Neural cell (in vitro differentiated cells): ENCODE data around the gene WASF3.

Source experiments
- EP300 ChIP-seq: fragments of 450-650 bp; conservative IDR thresholded peaks from 2 replicates; pipeline ENCODE4 v1.6.1; 2014; ENCODE audit warnings: antibody characterized with exemption, mild to moderate bottlenecking, moderate library complexity; ENCODE audit not compliant: poor library complexity, severe bottlenecking
- EZH2 ChIP-seq: fragments of 200-600, 300-800 bp; shearing (Covaris generic), sonication (generic); IDR thresholded peaks from 2 replicates; pipeline ENCODE4 v1.6.1; 2014; ENCODE audit warnings: antibody characterized with exemption, low read length, borderline replicate concordance, mild to moderate bottlenecking; ENCODE audit not compliant: insufficient read depth, poor library complexity, severe bottlenecking
- POLR2AphosphoS5 ChIP-seq: IDR thresholded peaks from 2 replicates; pipeline ENCODE4 v1.6.1; 2012
- RAD21 ChIP-seq: fragments of 450-650 bp; conservative IDR thresholded peaks from 2 replicates; pipeline ENCODE4 v1.6.1; 2014; ENCODE audit warnings: antibody characterized with exemption, mild to moderate bottlenecking, moderate library complexity
- TAF1 ChIP-seq: IDR thresholded peaks from 2 replicates; pipeline ENCODE4 v1.6.1; 2012; ENCODE audit warnings: low read depth
- TF ChIP-seq, protein P1 (sequence below): fragments of 450-650 bp; IDR thresholded peaks from 2 replicates; pipeline ENCODE4 v1.5.1; 2014; ENCODE audit warnings: antibody characterized with exemption, mild to moderate bottlenecking, moderate library complexity; ENCODE audit not compliant: poor library complexity, severe bottlenecking
- TF ChIP-seq, protein P2 (sequence below): IDR thresholded peaks from 2 replicates; pipeline ENCODE4 v1.6.1; 2012; ENCODE audit warnings: borderline replicate concordance

DNA sequence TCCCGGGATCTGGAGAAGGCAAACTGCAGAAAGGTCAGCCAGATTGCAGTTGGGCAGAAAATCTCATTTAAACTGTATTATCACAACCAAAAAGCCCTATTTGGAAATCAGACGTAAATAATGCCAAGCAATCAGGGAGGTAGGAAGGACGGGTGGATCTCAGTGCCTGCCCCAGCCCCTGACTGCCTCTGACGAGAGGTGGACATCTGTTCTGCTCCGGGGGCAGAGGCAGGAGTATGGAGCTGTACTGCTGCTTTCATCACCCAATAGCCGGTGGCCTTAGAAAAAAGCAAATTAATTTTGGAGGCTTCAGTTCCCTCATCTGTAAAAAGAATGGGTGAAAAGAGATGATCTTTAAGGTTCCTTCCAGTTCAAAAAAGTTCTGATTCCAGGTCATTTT lies 43.6 kb upstream of the WASF3 start:
- TF ChIP-seq, protein P1, sequence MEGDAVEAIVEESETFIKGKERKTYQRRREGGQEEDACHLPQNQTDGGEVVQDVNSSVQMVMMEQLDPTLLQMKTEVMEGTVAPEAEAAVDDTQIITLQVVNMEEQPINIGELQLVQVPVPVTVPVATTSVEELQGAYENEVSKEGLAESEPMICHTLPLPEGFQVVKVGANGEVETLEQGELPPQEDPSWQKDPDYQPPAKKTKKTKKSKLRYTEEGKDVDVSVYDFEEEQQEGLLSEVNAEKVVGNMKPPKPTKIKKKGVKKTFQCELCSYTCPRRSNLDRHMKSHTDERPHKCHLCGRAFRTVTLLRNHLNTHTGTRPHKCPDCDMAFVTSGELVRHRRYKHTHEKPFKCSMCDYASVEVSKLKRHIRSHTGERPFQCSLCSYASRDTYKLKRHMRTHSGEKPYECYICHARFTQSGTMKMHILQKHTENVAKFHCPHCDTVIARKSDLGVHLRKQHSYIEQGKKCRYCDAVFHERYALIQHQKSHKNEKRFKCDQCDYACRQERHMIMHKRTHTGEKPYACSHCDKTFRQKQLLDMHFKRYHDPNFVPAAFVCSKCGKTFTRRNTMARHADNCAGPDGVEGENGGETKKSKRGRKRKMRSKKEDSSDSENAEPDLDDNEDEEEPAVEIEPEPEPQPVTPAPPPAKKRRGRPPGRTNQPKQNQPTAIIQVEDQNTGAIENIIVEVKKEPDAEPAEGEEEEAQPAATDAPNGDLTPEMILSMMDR, result no peak
- TF ChIP-seq POLR2AphosphoS5, result no peak
- TF ChIP-seq EP300, result no peak
- no peak for TF ChIP-seq RAD21
- TF ChIP-seq EZH2, result no peak
- TF ChIP-seq, protein P2, sequence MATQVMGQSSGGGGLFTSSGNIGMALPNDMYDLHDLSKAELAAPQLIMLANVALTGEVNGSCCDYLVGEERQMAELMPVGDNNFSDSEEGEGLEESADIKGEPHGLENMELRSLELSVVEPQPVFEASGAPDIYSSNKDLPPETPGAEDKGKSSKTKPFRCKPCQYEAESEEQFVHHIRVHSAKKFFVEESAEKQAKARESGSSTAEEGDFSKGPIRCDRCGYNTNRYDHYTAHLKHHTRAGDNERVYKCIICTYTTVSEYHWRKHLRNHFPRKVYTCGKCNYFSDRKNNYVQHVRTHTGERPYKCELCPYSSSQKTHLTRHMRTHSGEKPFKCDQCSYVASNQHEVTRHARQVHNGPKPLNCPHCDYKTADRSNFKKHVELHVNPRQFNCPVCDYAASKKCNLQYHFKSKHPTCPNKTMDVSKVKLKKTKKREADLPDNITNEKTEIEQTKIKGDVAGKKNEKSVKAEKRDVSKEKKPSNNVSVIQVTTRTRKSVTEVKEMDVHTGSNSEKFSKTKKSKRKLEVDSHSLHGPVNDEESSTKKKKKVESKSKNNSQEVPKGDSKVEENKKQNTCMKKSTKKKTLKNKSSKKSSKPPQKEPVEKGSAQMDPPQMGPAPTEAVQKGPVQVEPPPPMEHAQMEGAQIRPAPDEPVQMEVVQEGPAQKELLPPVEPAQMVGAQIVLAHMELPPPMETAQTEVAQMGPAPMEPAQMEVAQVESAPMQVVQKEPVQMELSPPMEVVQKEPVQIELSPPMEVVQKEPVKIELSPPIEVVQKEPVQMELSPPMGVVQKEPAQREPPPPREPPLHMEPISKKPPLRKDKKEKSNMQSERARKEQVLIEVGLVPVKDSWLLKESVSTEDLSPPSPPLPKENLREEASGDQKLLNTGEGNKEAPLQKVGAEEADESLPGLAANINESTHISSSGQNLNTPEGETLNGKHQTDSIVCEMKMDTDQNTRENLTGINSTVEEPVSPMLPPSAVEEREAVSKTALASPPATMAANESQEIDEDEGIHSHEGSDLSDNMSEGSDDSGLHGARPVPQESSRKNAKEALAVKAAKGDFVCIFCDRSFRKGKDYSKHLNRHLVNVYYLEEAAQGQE, result no peak
- TF ChIP-seq TAF1, result no peak
